T-cell (primary cell): Measurements from ENCODE around the gene HSPA1B. TPM values are rescaled to one million over a fixed set of nuclear protein-coding genes. Genes with fewer than 3 reads are reported as not detected.
"Not testable (repeated sequence)": the region's sequence is repeated elsewhere in the genome, so short reads cannot be mapped to it uniquely, and the experiment has no call there.

Experiments
- ATAC-seq, 4 experiments: fragments of 200-7000 bp in 3 of 4; fragments of 150-1000 bp in 1 of 4; cut with Tn5 transposase; replicated peaks in 1 of 4; 1 replicate in 3 of 4; 2 replicates in 1 of 4; pipeline ENCODE4 v1.10.0; 2021; ENCODE audit warnings: moderate library complexity in 3 of 4, mild to moderate bottlenecking in 2 of 4, moderate number of reproducible peaks in 1 of 4
- CTCF ChIA-PET, 2 donors: fragments of 300-600 bp; sonication (Branson Sonifier 250); formaldehyde crosslinking; loops; one replicate each; lab custom pipeline; 2022; ENCODE audit warnings: antibody characterized with exemption in 2 of 2; lab: Charles Lee
- POLR2A ChIA-PET, 2 donors: fragments of 300-600 bp; sonication (Branson Sonifier 250); formaldehyde crosslinking; loops; one replicate each; lab custom pipeline; 2022; ENCODE audit warnings: antibody characterized with exemption in 2 of 2; lab: Charles Lee
- DNase-seq, 35 experiments: peaks; one replicate each; pipeline versions ENCODE4 v3.0.0 to v3.0.0-alpha.2; 2013 to 2023
- H3K27ac ChIP-seq: one replicate; pipeline ENCODE4 v1.5.1; 2013; ENCODE audit warnings: low read length
- H3K27me3 ChIP-seq, 2 experiments: replicated peaks in 1 of 2; 1 replicate in 1 of 2; 2 replicates in 1 of 2; pipeline versions ENCODE4 v1.6.1 to v1.7.0; 2013; ENCODE audit warnings: low read length in 1 of 2, mixed read lengths in 1 of 2; ENCODE audit not compliant: control insufficient read depth in 2 of 2, insufficient read depth in 2 of 2; ENCODE audit errors: extremely low read depth in 1 of 2
- H3K36me3 ChIP-seq, 2 donors: 1 replicate in 1 of 2; 2 replicates in 1 of 2; pipeline versions ENCODE4 v1.6.1 to v1.7.0; 2013; ENCODE audit warnings: low read length in 1 of 2; ENCODE audit not compliant: control insufficient read depth in 2 of 2, insufficient read depth in 1 of 2; ENCODE audit errors: extremely low read depth in 1 of 2
- H3K4me1 ChIP-seq, 2 experiments: 1 replicate in 1 of 2; 2 replicates in 1 of 2; pipeline versions ENCODE4 v1.6.1 to v1.7.0; 2013; ENCODE audit warnings: low read length in 2 of 2, mixed read lengths in 1 of 2; ENCODE audit not compliant: insufficient read depth in 2 of 2, control insufficient read depth in 1 of 2; ENCODE audit errors: extremely low read depth in 1 of 2
- H3K4me3 ChIP-seq, 2 donors: 1 replicate in 1 of 2; 2 replicates in 1 of 2; pipeline versions ENCODE4 v1.5.1 to v1.7.0; 2013; ENCODE audit warnings: mild to moderate bottlenecking in 2 of 2, low read length in 1 of 2, moderate library complexity in 1 of 2; ENCODE audit not compliant: control insufficient read depth in 1 of 2; ENCODE audit errors: extremely low read depth in 1 of 2
- H3K9me3 ChIP-seq: 2 replicates; pipeline ENCODE4 v1.7.0; 2013
- H3K27ac Mint-ChIP-seq, 2 donors: one replicate each; pipeline ENCODE4 v1.8.0; 2020 to 2021; ENCODE audit warnings: mild to moderate bottlenecking in 2 of 2, mixed read lengths in 2 of 2
- H3K27me3 Mint-ChIP-seq, 2 donors: one replicate each; pipeline ENCODE4 v1.8.0; 2021 to 2022; ENCODE audit warnings: mixed read lengths in 2 of 2
- H3K36me3 Mint-ChIP-seq: one replicate; pipeline ENCODE4 v1.8.0; 2021; ENCODE audit warnings: mixed read lengths
- H3K4me1 Mint-ChIP-seq, 3 donors: one replicate each; pipeline ENCODE4 v1.8.0; 2020 to 2022; ENCODE audit warnings: mixed read lengths in 3 of 3, mild to moderate bottlenecking in 1 of 3
- H3K4me3 Mint-ChIP-seq, 3 donors: one replicate each; pipeline ENCODE4 v1.8.0; 2020 to 2022; ENCODE audit warnings: mild to moderate bottlenecking in 3 of 3, mixed read lengths in 3 of 3, moderate library complexity in 3 of 3
- H3K9me3 Mint-ChIP-seq, 3 donors: one replicate each; pipeline ENCODE4 v1.8.0; 2020 to 2022; ENCODE audit warnings: mixed read lengths in 3 of 3
- WGBS: methylation state at CpG from one replicate; pipeline ENCODE4 v1.1.5; 2013; ENCODE audit warnings: missing lambda C conversion rate; ENCODE audit not compliant: insufficient coverage; 5-methylcytosine and 5-hydroxymethylcytosine counted together
- total RNA-seq, 35 experiments: library from RNA in 6 of 35; stranded (reverse) in 6 of 35; fragments of 120-200 nt in 1 of 35; gene quantifications; one replicate each; pipeline versions ENCODE4 v1.2.1 to v1.2.4 and lab custom pipeline; 2013 to 2026

HSPA1B gene
- total RNA-seq, 5 donors from 2014 or later (not counting 1 experiment from before 2014, with no cell fraction given) = 6.3 to 105 (median 67.9) TPM

DNA sequence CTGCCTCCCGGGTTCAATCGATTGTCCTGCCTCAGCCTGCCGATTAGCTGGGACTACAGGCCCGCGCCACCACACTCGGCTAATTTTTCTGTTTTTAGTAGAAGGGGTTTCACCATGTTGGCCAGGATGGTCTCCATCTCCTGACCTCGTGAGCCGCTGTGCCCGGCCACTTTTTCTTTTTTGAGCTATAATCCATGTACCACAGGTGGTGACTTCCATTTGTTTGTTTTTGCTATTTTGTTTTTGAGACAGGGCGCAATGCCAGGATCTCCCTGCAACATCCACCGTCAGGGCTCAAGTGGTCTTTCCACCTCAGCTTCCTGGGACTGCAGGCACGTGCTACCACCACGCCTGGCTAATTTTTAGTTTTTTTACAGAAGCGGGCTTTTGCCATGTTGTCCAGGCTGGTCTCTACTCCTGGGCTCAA, 8.5 kb downstream of the HSPA1B start:
- WGBS = 0% methylated on average over 3 of the region's 14 CpGs
- Histone ChIP-seq H3K36me3 (peaks cover 5 to 44% of the 10 kb centered on the region in 2 donors), H3K4me1 (peaks cover 19 to 54% of the 10 kb centered on the region in 2 experiments), H3K27ac (peak overlapping the region; percentile 97), H3K27me3 (no peaks in the 10 kb centered on the region), H3K9me3 (no peaks in the 10 kb centered on the region), H3K4me3 (peak overlapping the region; percentile 97 to 98)
- DNase-seq (peak in 1 of 35 experiments; percentile 26), ATAC-seq (no peak)
- Mint-ChIP-seq H3K27ac (peak overlapping the region; percentile 98 to 100), H3K27me3 (no peaks in the 10 kb centered on the region), H3K4me3 (peak overlapping the region; percentile 94 to 98 (median 98)), H3K9me3 (no peaks in the 10 kb centered on the region), H3K36me3 (peaks cover 33% of the 10 kb centered on the region), H3K4me1 (peaks cover 37 to 51% (median 46%) of the 10 kb centered on the region in 3 donors)
- ChIA-PET CTCF (interaction anchor here (0.5 to 0.7 kb wide), 3 partner anchors 13 to 173 kb away, joined by 5 to 9 read pairs (median 6); no protein-coding TSS in a partner anchor), POLR2A (interaction anchor here (0.6 to 0.7 kb wide), 5 partner anchors 16 to 260 kb away, joined by 3 to 7 read pairs (median 4); no protein-coding TSS in a partner anchor)

DNA sequence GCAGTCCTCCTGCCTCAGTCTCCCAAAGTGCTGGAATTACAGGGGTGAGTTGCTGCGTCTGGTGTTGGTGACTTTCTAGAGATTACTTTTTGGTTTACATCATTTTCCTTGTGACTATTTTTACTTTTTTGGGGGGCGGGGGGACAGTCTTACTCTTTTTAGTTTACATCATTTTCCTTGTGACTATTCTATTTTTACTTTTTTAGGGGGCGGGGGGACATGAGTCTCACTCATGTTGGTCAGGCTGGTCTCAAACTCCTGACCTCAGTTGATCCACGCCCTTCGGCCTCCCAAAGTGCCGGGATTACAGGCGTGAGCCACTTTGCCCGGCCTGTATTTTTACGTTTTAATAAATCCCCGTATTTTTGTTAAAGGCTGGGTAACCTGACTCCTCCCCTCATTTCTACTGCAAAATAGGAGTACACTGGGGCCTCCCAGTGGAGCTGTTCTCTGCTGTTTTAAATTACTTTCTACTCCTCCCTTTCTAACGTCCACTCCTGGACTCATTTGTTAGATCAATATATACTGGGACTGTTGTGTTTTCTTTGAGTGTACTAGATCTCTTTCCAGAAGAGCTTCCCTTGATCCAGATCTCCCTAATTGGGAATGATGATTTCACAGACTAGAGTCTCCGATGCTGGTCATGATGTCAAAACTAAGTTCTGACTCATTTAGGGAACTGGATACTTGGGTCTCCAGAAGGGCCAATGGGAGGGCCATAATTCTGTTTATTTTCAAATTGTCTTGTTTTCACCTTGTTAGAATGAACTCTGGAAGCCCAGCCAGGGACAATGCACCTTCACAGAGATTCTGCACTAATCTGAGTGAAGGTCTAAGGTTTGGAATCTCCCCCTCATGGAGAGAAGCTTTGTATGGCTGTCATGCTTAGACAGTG, 9.2 kb downstream of the HSPA1B start:
- H3K27me3 Mint-ChIP-seq = no peaks in the 10 kb centered on the region
- H3K36me3 Mint-ChIP-seq = peaks cover 33% of the 10 kb centered on the region
- DNase-seq (peak in 1 of 35 experiments; percentile 55), ATAC-seq (no peak)
- Histone ChIP-seq H3K4me3 (peak overlapping the region; percentile 97 to 98), H3K36me3 (peaks cover 5 to 44% of the 10 kb centered on the region in 2 donors), H3K4me1 (peaks cover 17 to 49% of the 10 kb centered on the region in 2 experiments), H3K27me3 (no peaks in the 10 kb centered on the region), H3K27ac (peak overlapping the region; percentile 97), H3K9me3 (no peaks in the 10 kb centered on the region)
- peaks cover 36 to 50% (median 44%) of the 10 kb centered on the region in 3 donors for H3K4me1 Mint-ChIP-seq
- ChIA-PET CTCF (interaction anchor here (0.5 to 1.1 kb wide), 5 partner anchors 10 to 173 kb away, joined by 3 to 9 read pairs (median 5); no protein-coding TSS in a partner anchor), POLR2A (interaction anchor here (0.6 to 0.8 kb wide), 4 partner anchors 10 to 261 kb away, joined by 3 to 6 read pairs (median 4); no protein-coding TSS in a partner anchor)
- no peaks in the 10 kb centered on the region for H3K9me3 Mint-ChIP-seq
- H3K4me3 Mint-ChIP-seq = peak overlapping the region; percentile 94 to 98 (median 98)
- WGBS = 22% methylated on average over 6 of the region's 12 CpGs
- H3K27ac Mint-ChIP-seq = peak overlapping the region; percentile 98 to 100

DNA sequence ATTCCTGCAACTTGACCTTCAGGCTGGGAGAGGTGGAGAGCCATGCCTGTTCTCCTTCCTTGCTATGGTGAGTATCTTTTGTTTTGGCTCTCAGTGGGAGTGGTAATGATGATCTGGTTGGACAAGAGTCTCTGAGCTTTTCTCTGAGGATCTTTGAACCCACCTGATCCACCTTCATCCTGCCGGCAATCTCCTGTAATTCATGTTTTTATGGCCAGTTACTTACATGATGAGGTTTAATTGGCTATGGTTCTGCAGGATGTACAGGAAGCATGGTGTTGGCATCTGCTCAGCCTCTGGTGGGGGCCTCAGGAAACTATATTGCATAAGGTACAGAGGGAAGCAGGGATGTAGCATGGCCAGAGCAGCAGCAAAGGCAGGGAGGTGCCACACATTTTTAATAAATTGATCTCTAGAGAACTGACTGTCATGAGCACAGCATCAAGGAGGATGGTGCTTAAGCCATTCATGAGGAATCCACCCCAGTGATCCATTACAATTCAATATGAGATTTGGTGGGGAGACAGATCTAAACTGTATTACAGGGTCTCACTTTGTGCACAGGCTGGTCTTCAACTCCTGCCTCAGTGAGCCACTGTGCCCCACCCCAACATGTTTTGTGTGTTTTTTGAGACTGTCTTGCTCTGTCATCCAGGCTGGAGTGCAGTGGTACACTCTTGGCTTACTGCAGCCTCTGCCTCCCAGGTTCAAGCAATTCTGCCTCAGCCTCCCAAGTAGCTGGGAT, 10.0 kb downstream of the HSPA1B start:
- Histone ChIP-seq H3K27ac (peak overlapping the region; percentile 97), H3K9me3 (no peaks in the 10 kb centered on the region), H3K4me3 (peak overlapping the region; percentile 46 to 97), H3K27me3 (no peaks in the 10 kb centered on the region), H3K36me3 (peaks cover 5 to 44% of the 10 kb centered on the region in 2 donors), H3K4me1 (peaks cover 17 to 49% of the 10 kb centered on the region in 2 experiments)
- Mint-ChIP-seq H3K4me3 (peak overlapping the region; percentile 94 to 98 (median 98)), H3K9me3 (no peaks in the 10 kb centered on the region), H3K27ac (peak overlapping the region; percentile 98 to 100), H3K36me3 (peaks cover 33% of the 10 kb centered on the region), H3K27me3 (no peaks in the 10 kb centered on the region), H3K4me1 (peaks cover 36 to 50% (median 44%) of the 10 kb centered on the region in 3 donors)
- ChIA-PET CTCF (interaction anchor here (0.6 to 1.1 kb wide), 3 partner anchors 9 to 107 kb away, joined by 3 to 4 read pairs (median 3); no protein-coding TSS in a partner anchor), POLR2A (interaction anchor here in 1 of 2 donors (0.7 to 0.8 kb wide), 2 partner anchors 9 to 285 kb away, joined by 3 to 5 read pairs; no protein-coding TSS in a partner anchor)
- no peak for DNase-seq
- ATAC-seq = no peak
- no CpG with 5 or more reads among the region's 1 CpG for WGBS

DNA sequence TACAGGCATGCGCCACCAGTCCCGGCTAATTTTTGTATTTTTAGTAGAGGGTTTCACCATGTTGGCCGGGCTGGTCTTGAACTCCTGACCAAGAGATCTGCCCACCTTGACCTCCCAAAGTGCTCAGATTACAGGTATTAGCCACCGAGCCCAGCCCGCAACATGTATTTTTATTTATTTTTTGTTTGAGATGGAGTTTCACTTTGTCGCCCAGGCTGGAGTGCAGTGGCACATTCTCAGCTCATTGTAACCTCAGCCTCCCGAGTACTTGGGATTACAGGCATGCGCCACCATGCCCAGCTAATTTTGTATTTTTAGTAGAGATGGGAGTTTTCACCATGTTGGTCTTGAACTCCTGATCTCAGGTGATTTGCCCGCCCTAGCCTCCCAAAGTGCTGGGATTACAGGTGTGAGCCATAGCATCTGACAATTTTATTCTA, 10.6 kb downstream of the HSPA1B start:
- H3K27me3 Mint-ChIP-seq, H3K9me3 Mint-ChIP-seq, H3K9me3 ChIP-seq, DNase-seq, H3K27me3 ChIP-seq, ATAC-seq: not testable (repeated sequence)
- Histone ChIP-seq H3K4me1 (peaks cover 17 to 49% of the 10 kb centered on the region in 2 experiments), H3K4me3 (peak overlapping the region in 1 of 2 donors; percentile 10), H3K36me3 (peaks cover 5 to 44% of the 10 kb centered on the region in 2 donors), H3K27ac (peak overlapping the region; percentile 97)
- Mint-ChIP-seq H3K27ac (peak overlapping the region; percentile 98 to 100), H3K4me1 (peaks cover 35 to 47% (median 44%) of the 10 kb centered on the region in 3 donors), H3K36me3 (peaks cover 33% of the 10 kb centered on the region), H3K4me3 (peak overlapping the region; percentile 13 to 98 (median 21))
- POLR2A ChIA-PET = interaction anchor here in 1 of 2 donors (0.7 kb wide), 1 partner anchor 285 kb away, joined by 5 read pairs; no protein-coding TSS in a partner anchor
- CTCF ChIA-PET = interaction anchor here (0.6 to 2.3 kb wide), 3 partner anchors 22 to 50 kb away, joined by 3 to 5 read pairs (median 4); partner anchors contain the start of gene NEU1 (in 1 of the 2)
- 61% methylated on average over 3 of the region's 9 CpGs for WGBS

DNA sequence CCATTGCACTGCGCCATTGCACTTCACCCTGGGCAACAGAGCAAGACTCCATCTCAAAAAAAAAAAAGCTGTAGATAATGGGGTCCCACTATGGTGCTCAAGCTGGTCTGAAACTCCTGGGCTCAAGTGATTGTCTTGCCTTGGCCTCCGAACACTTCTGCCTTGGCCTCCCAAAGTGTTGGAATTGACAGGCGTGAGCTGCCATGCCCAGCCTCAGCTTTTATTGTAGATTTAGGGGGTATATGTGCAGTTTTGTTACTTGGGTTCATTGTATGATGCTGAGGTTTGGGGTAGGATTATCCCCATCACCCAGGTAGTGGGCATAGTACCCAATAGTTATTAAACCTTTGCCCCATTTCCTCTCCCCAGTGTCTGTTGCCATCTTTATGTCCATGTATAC, 11.4 kb downstream of the HSPA1B start:
- Histone ChIP-seq H3K4me3 (no peak overlapping the region), H3K27ac (no peak overlapping the region), H3K36me3 (peaks cover 5 to 44% of the 10 kb centered on the region in 2 donors), H3K9me3 (no peaks in the 10 kb centered on the region), H3K27me3 (no peaks in the 10 kb centered on the region), H3K4me1 (peaks cover 17 to 43% of the 10 kb centered on the region in 2 experiments)
- H3K4me3 Mint-ChIP-seq = no peak overlapping the region
- peaks cover 35 to 45% (median 44%) of the 10 kb centered on the region in 3 donors for H3K4me1 Mint-ChIP-seq
- WGBS = 92% methylated on average over 2 of the region's 3 CpGs
- peak overlapping the region in 1 of 2 donors; percentile 48 for H3K27ac Mint-ChIP-seq
- CTCF ChIA-PET = interaction anchor here (0.5 to 2.3 kb wide), 5 partner anchors 21 to 237 kb away, joined by 3 to 5 read pairs (median 5); partner anchors contain the start of gene NEU1 (in 1 of the 2)
- ATAC-seq (no peak), DNase-seq (no peak)
- H3K27me3 Mint-ChIP-seq = no peaks in the 10 kb centered on the region
- peaks cover 33% of the 10 kb centered on the region for H3K36me3 Mint-ChIP-seq
- H3K9me3 Mint-ChIP-seq = no peaks in the 10 kb centered on the region
- POLR2A ChIA-PET = no interaction called here
